Body of pancreas (tissue), 4 donors: ENCODE measurements around the gene GRM3.

Experiments used
- CTCF ChIP-seq, 7 experiments: fragments of 450-650 bp in 4 of 7; fragments of 200-600 bp in 3 of 7; sonication (generic) in 3 of 7; IDR thresholded peaks; one replicate each; pipeline ENCODE4 v1.5.1; 2016 to 2019; ENCODE audit warnings: antibody characterized with exemption in 7 of 7
- POLR2A ChIP-seq, 3 donors: fragments of 450-650 bp; IDR thresholded peaks; one replicate each; pipeline ENCODE4 v1.6.1; 2016; ENCODE audit warnings: antibody characterized with exemption in 3 of 3, mild to moderate bottlenecking in 2 of 3

GRCh38 chr7:86647385-86648094 is 3.8 kb downstream of the GRM3 start:
- TF ChIP-seq CTCF (IDR thresholded peaks at IDR 0.05), result no peak
- TF ChIP-seq POLR2A (IDR thresholded peaks at IDR 0.05), result no peak
